ENCODE measurements around the gene BCL2A1.
"Not testable (repeated sequence)": the region's sequence is repeated elsewhere in the genome, so short reads cannot be mapped to it uniquely, and the experiment has no call there.

The BCL2A1 gene

DNA sequence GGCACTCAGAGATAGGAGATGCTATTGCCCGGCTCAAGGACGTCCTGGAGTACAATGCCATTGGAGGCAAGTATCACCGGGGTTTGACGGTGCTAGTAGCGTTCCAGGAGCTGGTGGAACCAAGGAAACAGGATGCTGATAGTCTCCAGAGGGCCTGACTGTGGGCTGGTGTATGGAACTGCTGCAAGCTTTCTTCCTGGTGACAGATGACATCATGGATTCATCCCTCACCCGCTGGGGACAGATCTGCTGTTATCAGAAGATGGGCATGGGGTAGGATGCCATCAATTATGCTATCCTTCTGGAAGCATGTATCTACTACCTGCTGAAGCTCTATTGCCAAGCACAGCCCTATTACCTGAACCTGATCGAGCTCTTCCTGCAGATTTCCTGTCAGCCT is 26.4 kb downstream of the BCL2A1 start:
- Histone ChIP-seq H3K4me3 (ENCODE audit: severe bottlenecking) (no peak overlapping the region), H3K9me3 (ENCODE audit: severe bottlenecking) (no peaks in the 10 kb centered on the region), H3K27me3 (ENCODE audit: insufficient read depth, poor library complexity, severe bottlenecking) (no peaks in the 10 kb centered on the region), H3K27ac (ENCODE audit: poor library complexity, severe bottlenecking) (no peak overlapping the region), H3K4me1 (ENCODE audit: insufficient read depth, poor library complexity, severe bottlenecking) (no peaks in the 10 kb centered on the region), H3K36me3 (ENCODE audit: low read depth) (no peaks in the 10 kb centered on the region)
- no peak for ATAC-seq (ENCODE audit: low read depth)
- TF ChIP-seq, protein P1, sequence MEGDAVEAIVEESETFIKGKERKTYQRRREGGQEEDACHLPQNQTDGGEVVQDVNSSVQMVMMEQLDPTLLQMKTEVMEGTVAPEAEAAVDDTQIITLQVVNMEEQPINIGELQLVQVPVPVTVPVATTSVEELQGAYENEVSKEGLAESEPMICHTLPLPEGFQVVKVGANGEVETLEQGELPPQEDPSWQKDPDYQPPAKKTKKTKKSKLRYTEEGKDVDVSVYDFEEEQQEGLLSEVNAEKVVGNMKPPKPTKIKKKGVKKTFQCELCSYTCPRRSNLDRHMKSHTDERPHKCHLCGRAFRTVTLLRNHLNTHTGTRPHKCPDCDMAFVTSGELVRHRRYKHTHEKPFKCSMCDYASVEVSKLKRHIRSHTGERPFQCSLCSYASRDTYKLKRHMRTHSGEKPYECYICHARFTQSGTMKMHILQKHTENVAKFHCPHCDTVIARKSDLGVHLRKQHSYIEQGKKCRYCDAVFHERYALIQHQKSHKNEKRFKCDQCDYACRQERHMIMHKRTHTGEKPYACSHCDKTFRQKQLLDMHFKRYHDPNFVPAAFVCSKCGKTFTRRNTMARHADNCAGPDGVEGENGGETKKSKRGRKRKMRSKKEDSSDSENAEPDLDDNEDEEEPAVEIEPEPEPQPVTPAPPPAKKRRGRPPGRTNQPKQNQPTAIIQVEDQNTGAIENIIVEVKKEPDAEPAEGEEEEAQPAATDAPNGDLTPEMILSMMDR (IDR thresholded peaks at IDR 0.05; ENCODE audit: poor library complexity, severe bottlenecking), result no peak
- no peak for DNase-seq (ENCODE audit: low spot score)

DNA sequence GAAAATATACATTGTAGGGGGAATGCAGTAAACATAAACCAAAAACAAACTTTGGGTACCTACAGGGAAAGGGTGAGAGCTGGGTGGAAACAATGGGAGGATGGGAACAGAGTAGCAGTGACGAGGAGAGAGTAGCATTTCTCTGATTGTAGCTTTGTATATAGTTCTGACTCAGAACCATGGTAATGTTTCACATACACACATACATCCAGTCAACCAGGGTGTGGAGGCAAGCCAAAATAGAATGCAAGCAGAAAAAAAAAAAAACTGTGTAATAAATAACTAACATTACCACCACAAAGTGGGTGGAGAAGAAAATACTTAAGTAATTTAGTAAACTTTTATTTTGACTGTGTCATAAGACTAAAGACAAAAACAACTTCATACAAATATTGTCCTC is 27.2 kb downstream of the BCL2A1 start:
- no peak overlapping the region for H3K4me3 ChIP-seq (ENCODE audit: severe bottlenecking)
- peak; percentile 53; the same call in 2 of the 3 replicates for ATAC-seq (ENCODE audit: low read depth)
- TF ChIP-seq, protein P1 (IDR thresholded peaks at IDR 0.05; ENCODE audit: poor library complexity, severe bottlenecking), result no peak
- H3K4me1 ChIP-seq (ENCODE audit: insufficient read depth, poor library complexity, severe bottlenecking), result no peaks in the 10 kb centered on the region
- H3K27ac ChIP-seq (ENCODE audit: poor library complexity, severe bottlenecking), result no peak overlapping the region
- no peaks in the 10 kb centered on the region for H3K9me3 ChIP-seq (ENCODE audit: severe bottlenecking)
- H3K36me3 ChIP-seq (ENCODE audit: low read depth), result no peaks in the 10 kb centered on the region
- no peak for DNase-seq (ENCODE audit: low spot score)
- no peaks in the 10 kb centered on the region for H3K27me3 ChIP-seq (ENCODE audit: insufficient read depth, poor library complexity, severe bottlenecking)

DNA sequence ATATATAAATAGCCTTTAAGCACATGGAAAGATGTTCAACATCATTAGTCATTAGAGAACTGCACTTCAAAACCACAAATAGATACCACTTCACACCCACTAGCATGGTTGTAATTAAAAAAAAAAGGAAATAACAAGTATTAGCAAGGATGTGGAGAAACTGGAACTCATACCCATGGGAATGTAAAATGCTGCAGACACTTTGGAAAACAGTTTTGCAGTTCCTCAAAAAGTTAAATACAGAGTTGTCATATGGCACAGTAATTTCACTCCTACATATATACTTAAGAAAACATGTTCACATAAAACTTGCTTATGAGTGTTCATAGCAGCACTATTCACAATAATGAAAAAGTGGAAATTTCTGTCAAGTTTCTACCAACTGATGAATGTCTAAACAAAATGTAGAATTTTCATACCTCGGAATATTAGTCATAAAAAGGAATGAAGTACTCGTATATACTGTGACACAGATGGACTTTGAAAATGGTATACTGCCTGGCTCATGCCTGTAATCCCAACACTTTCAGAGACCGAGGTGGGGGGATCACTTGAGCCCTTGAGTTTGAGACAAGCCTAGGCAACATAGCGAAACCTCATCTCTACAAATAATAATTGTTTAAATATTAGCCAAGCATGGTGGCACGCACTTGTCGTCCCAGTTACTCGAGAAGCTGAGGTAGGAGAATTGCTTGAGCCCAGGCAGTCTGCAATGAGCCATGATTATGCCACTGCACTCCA is 28.1 kb downstream of the BCL2A1 start:
- peak; percentile 72 for ATAC-seq (ENCODE audit: low read depth)
- Histone ChIP-seq H3K9me3 (ENCODE audit: severe bottlenecking) (no peaks in the 10 kb centered on the region), H3K4me1 (ENCODE audit: insufficient read depth, poor library complexity, severe bottlenecking) (no peaks in the 10 kb centered on the region), H3K4me3 (ENCODE audit: severe bottlenecking) (no peak overlapping the region), H3K36me3 (ENCODE audit: low read depth) (no peaks in the 10 kb centered on the region), H3K27ac (ENCODE audit: poor library complexity, severe bottlenecking) (no peak overlapping the region), H3K27me3 (ENCODE audit: insufficient read depth, poor library complexity, severe bottlenecking) (no peaks in the 10 kb centered on the region)
- no peak for DNase-seq (ENCODE audit: low spot score)
- TF ChIP-seq, protein P1 (IDR thresholded peaks at IDR 0.05; ENCODE audit: poor library complexity, severe bottlenecking), result no peak

DNA sequence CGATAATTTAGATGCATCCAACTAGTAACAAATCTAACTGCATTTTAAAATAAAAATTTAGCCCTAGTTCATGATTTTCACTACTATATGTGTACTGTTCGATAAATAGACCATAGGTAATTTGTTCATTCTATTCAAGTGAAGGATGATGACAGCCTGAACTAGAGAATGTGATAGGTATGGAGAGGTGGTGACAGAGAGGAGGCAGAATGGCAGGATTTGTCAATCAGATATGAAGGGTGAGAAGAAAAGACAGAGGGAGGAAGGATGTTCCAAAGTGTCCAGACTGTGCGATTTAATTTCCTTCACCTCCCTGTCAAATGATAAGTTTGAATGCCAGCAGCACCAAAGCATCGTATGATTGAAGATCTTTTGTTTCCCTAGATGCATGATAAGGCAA is 31.6 kb downstream of the BCL2A1 start:
- Histone ChIP-seq H3K9me3 (ENCODE audit: severe bottlenecking) (no peaks in the 10 kb centered on the region), H3K4me1 (ENCODE audit: insufficient read depth, poor library complexity, severe bottlenecking) (no peaks in the 10 kb centered on the region), H3K4me3 (ENCODE audit: severe bottlenecking) (no peak overlapping the region), H3K27ac (ENCODE audit: poor library complexity, severe bottlenecking) (no peak overlapping the region), H3K36me3 (ENCODE audit: low read depth) (no peaks in the 10 kb centered on the region), H3K27me3 (ENCODE audit: insufficient read depth, poor library complexity, severe bottlenecking) (no peaks in the 10 kb centered on the region)
- DNase-seq (ENCODE audit: low spot score) (no peak), ATAC-seq (ENCODE audit: low read depth) (no peak)
- TF ChIP-seq, protein P1 (IDR thresholded peaks at IDR 0.05; ENCODE audit: poor library complexity, severe bottlenecking), result no peak

DNA sequence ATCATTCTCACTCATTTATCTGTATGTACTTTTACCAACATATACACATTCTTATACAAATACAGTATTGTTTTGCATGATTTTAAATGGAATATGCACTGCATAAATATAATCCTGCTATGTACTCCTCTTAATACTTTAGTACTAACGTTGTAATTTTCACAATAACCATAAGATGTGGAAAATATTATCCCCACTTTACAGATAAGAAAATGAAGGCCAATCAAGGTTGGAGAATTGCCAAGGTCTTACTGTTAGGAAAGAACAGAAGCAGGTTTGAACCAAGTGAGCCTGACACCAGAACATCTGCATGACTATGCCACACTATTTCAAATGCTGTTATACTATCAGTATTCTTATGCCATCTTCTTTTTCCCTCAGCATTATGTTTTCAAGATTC is 32.9 kb downstream of the BCL2A1 start:
- H3K27me3 ChIP-seq (ENCODE audit: insufficient read depth, poor library complexity, severe bottlenecking), result no peaks in the 10 kb centered on the region
- H3K27ac ChIP-seq (ENCODE audit: poor library complexity, severe bottlenecking), result no peak overlapping the region
- ATAC-seq (ENCODE audit: low read depth) (no peak), DNase-seq (ENCODE audit: low spot score) (no peak)
- TF ChIP-seq, protein P1 (IDR thresholded peaks at IDR 0.05; ENCODE audit: poor library complexity, severe bottlenecking), result no peak
- no peaks in the 10 kb centered on the region for H3K36me3 ChIP-seq (ENCODE audit: low read depth)
- H3K9me3 ChIP-seq (ENCODE audit: severe bottlenecking), result no peaks in the 10 kb centered on the region
- H3K4me1 ChIP-seq (ENCODE audit: insufficient read depth, poor library complexity, severe bottlenecking), result no peaks in the 10 kb centered on the region
- no peak overlapping the region for H3K4me3 ChIP-seq (ENCODE audit: severe bottlenecking)

DNA sequence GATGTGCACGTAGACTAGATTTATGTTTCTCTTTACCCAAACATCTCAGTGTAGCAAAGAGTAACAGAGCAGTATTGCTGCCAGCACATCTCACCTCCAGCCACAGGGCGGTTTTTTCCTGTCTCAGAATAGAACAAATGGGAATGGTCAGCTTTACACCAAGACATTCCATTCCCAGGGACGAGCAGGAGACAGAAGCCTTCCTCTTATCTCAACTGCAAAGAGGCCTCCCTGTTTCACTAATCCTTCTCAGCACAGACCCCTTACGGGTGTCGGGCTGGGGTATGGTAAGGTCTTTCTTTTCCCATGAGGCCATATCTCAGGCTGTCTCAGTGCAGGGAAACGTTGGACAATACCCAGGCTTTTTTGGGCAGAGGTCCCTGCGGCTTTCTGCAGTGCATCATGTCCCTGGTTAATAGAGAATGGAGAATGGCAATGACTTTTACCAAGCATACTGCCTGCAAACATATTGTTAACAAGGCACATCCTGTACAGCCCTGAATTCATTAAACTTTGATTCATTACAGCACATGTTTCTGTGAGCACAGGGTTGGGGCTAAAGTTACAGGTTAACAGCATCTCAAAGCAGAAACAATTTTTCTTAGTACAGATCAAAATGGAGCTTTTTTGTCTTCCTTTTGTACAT is 35.3 kb downstream of the BCL2A1 start:
- not testable (repeated sequence) for H3K27ac ChIP-seq (ENCODE audit: poor library complexity, severe bottlenecking); H3K9me3 ChIP-seq (ENCODE audit: severe bottlenecking); H3K36me3 ChIP-seq (ENCODE audit: low read depth); H3K4me1 ChIP-seq (ENCODE audit: insufficient read depth, poor library complexity, severe bottlenecking); ATAC-seq (ENCODE audit: low read depth); DNase-seq (ENCODE audit: low spot score); H3K4me3 ChIP-seq (ENCODE audit: severe bottlenecking); H3K27me3 ChIP-seq (ENCODE audit: insufficient read depth, poor library complexity, severe bottlenecking)
